ENCODE data around the gene ZNF18.

- TF ChIP-seq CTCF (conservative IDR thresholded peaks at IDR 0.05 in 1 of 2, IDR thresholded peaks at IDR 0.05 in 1 of 2; ENCODE audit: extremely low read depth in 1 of 2, insufficient read depth in 1 of 2, low read depth in 1 of 2, low read length in 2 of 2) (peak; percentile 51 to 62), EZH2 (IDR thresholded peaks at IDR 0.05; ENCODE audit: borderline replicate concordance, low read length) (no peak)
Observed at GRCh38 chr17:11980813-11981212, 16.5 kb downstream of the ZNF18 start.
